ENCODE results near the gene ZNF586. TPM values are rescaled to one million over a fixed set of nuclear protein-coding genes. Genes with fewer than 3 reads are reported as not detected.
"Not testable (repeated sequence)": the region's sequence is repeated elsewhere in the genome, so short reads cannot be mapped to it uniquely, and the experiment has no call there.

The ZNF586 gene
- 33.1 and 33.2 TPM in 2 replicates for total RNA-seq
- long read RNA-seq, transcript ZNF586-202 (2 exons, 1,977 nt) = minor isoform, 14 of 118 reads
- long read RNA-seq, transcript ZNF586-203 (3 exons, 2,163 nt) = major isoform, 84 of 118 reads
- long read RNA-seq, partial matches to known transcripts = 3 of 118 reads
- long read RNA-seq, other reads (novel, unspliced or antisense) = 17 of 118 reads

GRCh38 chr19:57769345-57770131 is at the start of gene ZNF586:
TSS of gene ZNF586 (plus strand) at chr19:57769676. CDS start at chr19:57769843, 167 bp downstream.
- DNase-seq (ENCODE audit: low spot score, unreplicated experiment) = peak; percentile 72
- Mint-ChIP-seq H3K27me3 (no peaks in the 10 kb centered on the region), H3K36me3 (ENCODE audit: insufficient read depth) (peaks cover 48% of the 10 kb centered on the region), H3K4me1 (ENCODE audit: low read depth) (peaks cover 13% of the 10 kb centered on the region), H3K4me3 (ENCODE audit: low read depth) (peak within 1 kb of the TSS; percentile 94), H3K27ac (peak within 1 kb of the TSS; percentile 95), H3K9me3 (ENCODE audit: low read depth) (peaks cover 7% of the 10 kb centered on the region)
- no peak for TF ChIP-seq CTCF (IDR thresholded peaks at IDR 0.05; ENCODE audit: unreplicated experiment)

- no peak for DNase-seq (ENCODE audit: low spot score, unreplicated experiment)
- H3K36me3 Mint-ChIP-seq (ENCODE audit: insufficient read depth) = peaks cover 74% of the 10 kb centered on the region
- no peak overlapping the region for H3K27ac Mint-ChIP-seq
- no peaks in the 10 kb centered on the region for H3K4me1 Mint-ChIP-seq (ENCODE audit: low read depth)
- H3K9me3 Mint-ChIP-seq (ENCODE audit: low read depth) = peaks cover 56% of the 10 kb centered on the region
- H3K4me3 Mint-ChIP-seq (ENCODE audit: low read depth) = no peak overlapping the region
- no peaks in the 10 kb centered on the region for H3K27me3 Mint-ChIP-seq
- no peak for TF ChIP-seq CTCF (IDR thresholded peaks at IDR 0.05; ENCODE audit: unreplicated experiment)
Measured at GRCh38 chr19:57719901-57720519, 49.5 kb upstream of the ZNF586 start.

- no peak for DNase-seq (ENCODE audit: low spot score, unreplicated experiment)
- H3K9me3 Mint-ChIP-seq (ENCODE audit: low read depth) = peaks cover 57% of the 10 kb centered on the region
- H3K36me3 Mint-ChIP-seq (ENCODE audit: insufficient read depth) = peaks cover 75% of the 10 kb centered on the region
- no peak overlapping the region for H3K4me3 Mint-ChIP-seq (ENCODE audit: low read depth)
- no peaks in the 10 kb centered on the region for H3K4me1 Mint-ChIP-seq (ENCODE audit: low read depth)
- no peak for TF ChIP-seq CTCF (IDR thresholded peaks at IDR 0.05; ENCODE audit: unreplicated experiment)
- H3K27ac Mint-ChIP-seq = no peak overlapping the region
- H3K27me3 Mint-ChIP-seq = no peaks in the 10 kb centered on the region
Measured at GRCh38 chr19:57720878-57721277, 48.6 kb upstream of the ZNF586 start.

GRCh38 chr19:57738320-57738719 is 31.2 kb upstream of the ZNF586 start:
- not testable (repeated sequence) for H3K36me3 Mint-ChIP-seq (ENCODE audit: insufficient read depth); H3K4me1 Mint-ChIP-seq (ENCODE audit: low read depth); H3K9me3 Mint-ChIP-seq (ENCODE audit: low read depth); H3K4me3 Mint-ChIP-seq (ENCODE audit: low read depth); H3K27me3 Mint-ChIP-seq; H3K27ac Mint-ChIP-seq
- TF ChIP-seq CTCF (IDR thresholded peaks at IDR 0.05; ENCODE audit: unreplicated experiment) = peak; percentile 74
- DNase-seq (ENCODE audit: low spot score, unreplicated experiment) = peak; percentile 33

- not testable (repeated sequence) for H3K27me3 Mint-ChIP-seq
- peak overlapping the region; percentile 29 for H3K4me3 Mint-ChIP-seq (ENCODE audit: low read depth)
Measured at GRCh38 chr19:57738770-57739169, 30.7 kb upstream of the ZNF586 start.

More at GRCh38 chr19:57738770-57739169, 30.7 kb upstream of the ZNF586 start:
- H3K9me3 Mint-ChIP-seq (ENCODE audit: low read depth); H3K4me1 Mint-ChIP-seq (ENCODE audit: low read depth); DNase-seq (ENCODE audit: low spot score, unreplicated experiment); H3K27ac Mint-ChIP-seq; H3K36me3 Mint-ChIP-seq (ENCODE audit: insufficient read depth): not testable (repeated sequence)

All from progenitor cell of endocrine pancreas (in vitro differentiated cells).